Activated CD8-positive, alpha-beta memory T cell treated with anti-CD3 and anti-CD28 coated beads, Interleukin-2, amount 50 U/mL, for 1 hour (primary cell): ENCODE data around the gene KCNN3.

Source experiments
- DNase-seq: peaks from one replicate; pipeline ENCODE4 v3.0.0-alpha.2; 2020; ENCODE audit errors: extremely low read depth

KCNN3 gene

GRCh38 chr1:154770897-154771594 lies 99.0 kb downstream of the KCNN3 start:
- DNase-seq, result no peak

DNA sequence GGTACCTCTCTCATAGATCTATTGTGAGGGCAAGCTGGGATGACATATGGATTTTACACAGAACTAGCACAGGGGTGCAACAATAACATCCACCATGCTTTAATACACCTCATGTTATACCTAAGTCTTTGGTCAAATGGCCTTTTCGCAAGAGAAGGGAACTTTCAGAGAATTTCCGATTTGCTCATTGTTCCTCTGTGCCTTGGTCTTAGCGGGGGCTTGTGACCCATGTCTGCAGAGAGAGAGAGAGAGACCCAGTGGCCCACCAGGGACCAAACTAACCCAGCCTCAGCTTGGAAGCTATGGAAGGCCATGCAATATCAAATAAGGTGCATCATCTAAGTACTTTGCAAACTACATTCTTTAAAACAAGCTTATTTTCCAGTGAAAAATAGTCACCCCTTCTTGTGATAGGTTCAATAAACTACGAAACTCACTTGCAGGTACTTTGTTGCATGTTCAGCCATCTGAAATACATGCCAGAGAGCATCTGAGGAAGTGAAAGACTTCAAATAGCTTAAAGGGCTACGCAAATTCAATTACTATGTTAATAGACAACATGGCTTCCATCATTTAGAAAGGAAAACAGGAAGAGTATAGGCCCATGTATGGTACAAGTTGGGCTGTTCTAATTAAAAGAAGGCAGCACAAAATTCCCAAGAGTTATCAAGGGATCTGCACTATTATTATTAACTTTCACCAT lies 100.7 kb downstream of the KCNN3 start:
- DNase-seq, result no peak

DNA sequence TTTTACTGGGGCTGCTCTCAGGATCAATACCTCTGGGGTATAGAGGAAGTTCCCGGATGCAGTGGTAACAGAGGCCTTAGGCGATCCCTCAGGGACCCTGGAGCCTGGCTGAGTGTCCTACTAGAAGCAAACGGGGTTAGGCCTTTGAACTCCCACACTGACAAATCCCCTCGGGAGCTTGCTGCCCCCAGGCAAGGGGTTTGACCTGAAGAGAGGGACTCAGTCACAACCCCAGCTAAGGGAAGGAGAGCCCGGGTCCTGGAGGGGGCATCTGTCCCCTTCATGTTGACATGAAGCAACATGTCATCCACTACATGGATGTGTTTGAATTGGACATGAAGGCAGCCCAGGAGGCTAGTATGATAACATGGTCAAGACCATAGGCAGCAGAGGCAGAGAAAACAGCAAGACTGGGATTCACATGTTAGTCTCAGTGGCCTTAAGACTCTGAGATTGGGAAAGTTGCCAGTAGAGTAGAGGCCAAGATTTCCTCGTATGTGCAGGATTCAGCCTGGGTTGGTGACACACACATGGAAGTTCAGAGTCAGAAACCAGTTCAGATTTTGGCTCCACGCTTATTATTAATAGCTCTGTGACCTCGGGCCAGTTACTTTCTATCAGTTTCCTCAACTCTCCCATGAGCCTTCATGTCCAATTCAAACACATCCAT lies 101.5 kb downstream of the KCNN3 start:
- no peak for DNase-seq

DNA sequence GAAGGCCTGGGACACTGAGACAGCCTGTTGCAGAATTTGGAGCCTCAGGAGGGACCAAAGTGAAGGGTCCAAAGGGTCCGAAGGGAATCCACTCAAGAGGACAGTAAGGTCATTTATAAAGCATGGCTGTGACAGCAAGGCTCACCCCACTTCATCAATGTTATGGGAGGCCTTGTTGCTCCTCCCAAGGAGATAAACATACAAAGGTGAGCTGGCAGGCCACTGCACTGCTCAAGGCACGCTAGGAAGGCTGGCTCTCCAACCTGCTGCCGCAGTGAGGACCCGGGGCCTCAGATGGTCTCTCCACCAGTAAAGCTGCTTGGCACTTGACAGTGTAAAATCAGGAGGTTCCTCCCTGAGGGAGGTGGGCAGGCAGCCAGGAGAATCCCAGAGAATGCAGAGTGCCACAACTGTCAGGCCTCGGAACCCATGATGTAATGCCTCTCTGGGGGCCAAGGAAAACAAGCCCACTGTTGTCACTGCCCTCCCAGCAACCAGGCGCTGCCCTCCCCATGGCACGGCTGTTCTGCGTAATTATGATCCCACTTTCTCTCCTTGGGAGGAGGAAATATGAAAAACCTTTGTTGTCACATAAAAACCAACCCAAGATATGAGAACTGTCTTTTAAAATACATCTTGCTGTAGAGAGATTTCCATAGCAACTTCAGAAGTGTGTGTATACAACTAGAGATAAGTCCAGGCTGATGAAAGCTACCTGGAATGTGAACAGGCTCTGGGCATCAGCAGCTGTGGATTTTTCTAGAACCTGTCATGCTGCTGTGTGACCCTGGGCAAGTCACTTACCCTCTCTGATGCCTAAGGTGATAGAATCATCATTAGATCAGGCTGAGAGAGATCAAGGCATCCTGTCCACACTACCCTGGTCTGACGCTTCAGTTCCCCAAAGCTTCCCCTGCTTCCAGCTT lies 102.5 kb downstream of the KCNN3 start:
- DNase-seq, result no peak

DNA sequence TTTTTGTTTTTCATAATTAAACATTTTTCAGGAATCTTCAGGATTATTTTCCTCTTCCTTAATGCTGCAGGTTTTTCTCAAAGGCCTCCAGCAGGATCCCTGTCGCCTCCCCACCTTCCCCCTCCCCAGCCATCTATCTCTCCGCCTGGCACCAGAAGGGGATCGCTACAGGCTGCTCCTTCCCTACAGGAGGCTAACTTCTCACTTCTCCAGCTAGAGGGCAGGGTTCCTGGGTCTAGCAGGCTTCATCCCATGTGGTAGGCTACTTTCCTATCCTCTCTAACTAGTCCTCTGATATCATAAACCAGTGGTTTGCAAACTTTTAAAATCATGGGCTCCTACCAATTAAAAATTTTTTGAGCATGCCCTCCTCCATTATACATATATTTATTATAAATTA lies 104.1 kb downstream of the KCNN3 start:
- DNase-seq, result no peak

GRCh38 chr1:154764773-154765172 lies 105.3 kb downstream of the KCNN3 start:
- no peak for DNase-seq

DNA sequence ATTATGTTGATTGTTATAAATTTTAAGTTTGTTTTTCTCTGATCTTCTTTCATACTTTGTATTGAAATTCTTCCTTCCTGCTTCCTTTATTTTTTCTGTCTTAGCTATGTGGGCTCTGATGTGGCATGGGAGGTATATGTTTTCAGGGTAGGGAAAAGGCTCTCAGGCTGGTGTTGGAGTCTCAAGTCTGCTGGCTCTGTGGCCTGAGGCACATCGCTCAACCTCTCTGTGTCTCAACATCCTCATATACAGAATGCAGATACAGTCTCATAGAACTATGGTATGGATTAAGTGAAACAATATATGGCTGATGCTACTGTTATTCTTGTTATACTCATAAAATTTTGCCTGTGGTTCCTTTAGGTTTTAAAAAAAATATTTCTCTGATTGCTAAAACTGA lies 105.9 kb downstream of the KCNN3 start:
- no peak for DNase-seq

GRCh38 chr1:154760469-154760933 lies 109.6 kb downstream of the KCNN3 start:
- peak; percentile 57 for DNase-seq

DNA sequence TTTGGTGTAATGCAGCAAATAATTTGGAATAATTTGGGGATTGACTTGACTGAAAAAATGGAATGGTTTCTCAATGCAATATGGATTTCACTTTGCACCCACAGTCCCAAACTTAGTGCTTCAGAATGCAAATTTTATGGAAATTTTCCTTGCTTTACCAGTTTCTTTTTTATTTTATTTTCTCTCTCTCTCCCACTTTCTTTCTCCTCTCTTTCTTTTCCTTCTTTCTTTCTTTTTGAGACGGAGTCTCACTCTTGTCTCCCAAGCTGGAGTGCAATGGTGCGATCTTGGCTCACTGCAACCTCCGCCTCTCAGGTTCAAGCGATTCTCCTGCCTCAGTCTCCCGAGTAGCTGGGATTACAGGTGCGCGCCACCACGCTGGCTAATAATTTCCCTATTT lies 110.3 kb downstream of the KCNN3 start:
- no peak for DNase-seq

- peak; percentile 53 for DNase-seq
Measured at GRCh38 chr1:154759196-154759595, 110.9 kb downstream of the KCNN3 start.

- no peak for DNase-seq
Measured at GRCh38 chr1:154758346-154758745, 111.7 kb downstream of the KCNN3 start.

DNA sequence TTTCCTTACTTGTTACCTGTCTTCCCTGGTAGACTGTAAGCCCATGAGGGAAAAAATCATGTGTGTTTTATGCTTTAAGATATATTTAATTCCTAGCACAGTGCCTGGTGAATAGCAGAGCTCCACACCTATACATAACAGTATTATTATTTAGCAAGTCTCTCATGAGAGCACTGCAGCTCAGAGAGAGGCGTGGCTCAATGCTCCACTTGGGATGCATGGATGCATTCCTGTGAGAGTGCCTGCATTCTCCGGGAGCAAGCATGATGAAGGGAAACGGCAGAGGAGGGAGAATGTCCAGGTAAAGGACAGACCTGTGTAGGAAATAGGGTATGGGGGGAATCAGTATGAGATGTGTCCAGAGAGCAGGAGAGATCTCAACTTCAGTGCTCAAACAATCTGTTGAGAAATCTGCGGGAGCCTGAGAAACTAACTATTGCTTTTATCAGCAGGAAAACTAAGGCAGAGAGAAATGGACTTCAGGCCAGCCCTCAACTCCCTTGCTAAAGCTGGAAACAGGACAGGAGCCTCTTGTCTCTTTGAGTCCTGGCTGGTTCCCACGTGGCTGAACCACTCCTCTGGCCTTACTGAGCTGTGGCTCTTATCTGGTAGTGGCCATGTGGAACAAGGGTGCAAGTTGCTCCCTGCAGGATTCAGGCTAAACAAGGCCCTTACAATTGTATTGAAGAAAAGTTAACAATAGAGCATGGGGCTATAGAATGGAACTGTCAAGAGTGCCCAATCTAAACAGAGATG lies 113.1 kb downstream of the KCNN3 start:
- DNase-seq, result no peak

DNA sequence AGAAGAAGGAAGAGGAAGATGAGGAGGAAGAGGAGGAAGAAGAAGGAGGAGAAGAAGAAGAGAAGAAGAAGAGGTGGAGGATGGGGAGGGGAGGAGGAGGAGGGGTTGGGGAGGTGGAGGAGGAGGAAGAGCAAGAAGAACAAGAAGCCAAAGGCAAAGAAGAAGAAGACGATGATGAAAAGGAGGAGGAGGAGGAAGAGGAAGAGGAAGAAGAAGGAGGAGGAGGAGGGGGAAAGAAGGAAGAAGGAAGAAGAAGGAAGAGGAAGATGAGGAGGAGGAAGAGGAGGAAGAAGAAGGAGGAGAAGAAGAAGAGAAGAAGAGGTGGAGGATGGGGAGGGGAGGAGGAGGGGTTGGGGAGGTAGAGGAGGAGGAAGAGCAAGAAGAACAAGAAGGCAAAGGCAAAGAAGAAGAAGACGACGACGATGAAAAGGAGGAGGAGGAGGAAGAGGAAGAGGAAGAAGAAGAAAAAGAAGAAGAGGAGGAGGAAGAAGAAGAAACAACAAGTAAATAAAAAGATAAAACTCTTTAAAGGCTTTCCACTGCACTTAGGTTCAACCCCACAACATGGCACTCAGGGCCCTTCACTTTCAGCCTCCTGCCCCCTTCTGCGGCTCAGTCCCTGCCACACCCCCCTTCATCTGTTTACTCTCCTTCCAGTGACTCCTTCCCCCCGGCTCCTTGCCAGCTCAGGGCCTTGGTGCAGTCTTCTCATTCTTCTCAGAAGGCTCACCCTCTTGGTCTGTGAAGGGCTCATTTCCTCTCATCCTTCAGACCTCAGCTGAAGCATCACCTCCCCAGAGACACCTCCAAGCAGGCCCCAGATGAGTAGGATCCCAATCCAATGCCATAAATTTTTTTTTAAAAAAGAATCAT lies 114.0 kb downstream of the KCNN3 start:
- DNase-seq, result no peak

DNA sequence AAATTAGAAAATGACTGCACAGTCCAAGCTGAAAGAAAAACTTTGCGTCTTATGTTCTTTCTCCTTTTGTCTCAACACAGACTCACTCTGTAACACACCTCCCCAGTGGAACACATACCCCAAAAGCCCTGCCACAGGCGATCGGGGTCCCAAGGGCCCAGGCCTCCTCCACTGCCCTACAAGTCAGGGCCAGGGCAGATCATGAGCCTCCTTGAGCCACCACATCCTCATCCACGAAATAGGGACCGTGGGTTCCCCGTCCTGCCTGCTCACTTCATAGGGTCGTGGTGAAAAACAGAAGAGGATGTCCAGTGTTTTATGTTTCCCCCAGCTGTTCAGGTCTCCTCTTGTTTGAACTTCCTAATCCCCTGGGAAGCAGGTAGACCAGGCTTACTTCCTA lies 116.7 kb downstream of the KCNN3 start:
- DNase-seq, result no peak

- DNase-seq, result no peak
Measured at GRCh38 chr1:154752273-154753030, 117.6 kb downstream of the KCNN3 start.

DNA sequence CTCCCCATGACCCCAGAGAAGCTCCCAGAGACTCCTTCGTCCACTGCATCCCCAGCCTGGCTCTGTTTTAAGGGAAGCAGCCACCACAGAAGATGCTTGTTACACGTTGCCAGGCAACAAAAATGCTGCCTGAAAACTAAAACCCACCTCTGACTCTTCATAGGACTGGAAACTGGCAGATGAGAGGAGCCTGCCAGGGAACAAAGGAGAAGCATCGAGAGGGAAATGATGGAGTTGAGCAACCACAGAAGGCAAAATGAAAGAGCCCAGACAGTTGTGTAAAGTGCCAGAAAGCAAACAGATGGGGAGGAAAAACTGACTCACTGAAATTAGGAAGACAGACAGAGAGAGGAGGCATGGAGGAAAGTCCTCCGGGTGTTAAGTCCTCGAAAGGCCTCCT lies 118.4 kb downstream of the KCNN3 start:
- DNase-seq, result no peak

GRCh38 chr1:154750681-154751665 lies 119.1 kb downstream of the KCNN3 start:
- no peak for DNase-seq
